Endothelial cell (in vitro differentiated cells): Measurements from ENCODE around the gene ZDHHC21. TPM values are rescaled to one million over a fixed set of nuclear protein-coding genes. Genes with fewer than 3 reads are reported as not detected.
A peak's percentile ranks its signal among the peaks of the same experiment; 100 is the strongest.
"Not testable (repeated sequence)": the region's sequence is repeated elsewhere in the genome, so short reads cannot be mapped to it uniquely, and the experiment has no call there.

Experiments used
- DNase-seq: peaks from one replicate; pipeline ENCODE4 v3.0.0; 2021; ENCODE audit warnings: low spot score
- H3K27ac Mint-ChIP-seq: one replicate; pipeline ENCODE4 v1.8.0; 2021; ENCODE audit warnings: mixed read lengths, inconsistent platforms; ENCODE audit not compliant: unreplicated experiment
- H3K27me3 Mint-ChIP-seq: one replicate; pipeline ENCODE4 v1.8.0; 2021; ENCODE audit warnings: mild to moderate bottlenecking, moderate library complexity, mixed read lengths, inconsistent platforms; ENCODE audit not compliant: unreplicated experiment
- H3K36me3 Mint-ChIP-seq: one replicate; pipeline ENCODE4 v1.8.0; 2021; ENCODE audit warnings: mild to moderate bottlenecking, low read depth, mixed read lengths, inconsistent platforms; ENCODE audit not compliant: unreplicated experiment
- H3K4me1 Mint-ChIP-seq: one replicate; pipeline ENCODE4 v1.8.0; 2021; ENCODE audit warnings: mild to moderate bottlenecking, mixed read lengths, inconsistent platforms; ENCODE audit not compliant: unreplicated experiment
- H3K4me3 Mint-ChIP-seq: one replicate; pipeline ENCODE4 v1.8.0; 2021; ENCODE audit warnings: mild to moderate bottlenecking, mixed read lengths, inconsistent platforms; ENCODE audit not compliant: unreplicated experiment
- H3K9me3 Mint-ChIP-seq: one replicate; pipeline ENCODE4 v1.8.0; 2021; ENCODE audit warnings: mixed read lengths, inconsistent platforms; ENCODE audit not compliant: unreplicated experiment
- total RNA-seq: library from RNA; stranded (reverse); fragmentation: NEBNext Ultra II Directional; extraction: Animal tissue kit (Norgen Biotek cat#: 25700); gene quantifications from one replicate; pipeline ENCODE4 v1.2.1, GENCODE V29; 2021; ENCODE audit not compliant: unreplicated experiment
- TF ChIP-seq, protein P1 (sequence below): fragments of 200-600 bp; sonication (generic); IDR thresholded peaks from one replicate; pipeline ENCODE4 v1.5.0; 2021; ENCODE audit warnings: antibody characterized with exemption; ENCODE audit not compliant: unreplicated experiment

Gene ZDHHC21
- total RNA-seq, 1 donor from 2014 or later = 16.5 TPM

DNA sequence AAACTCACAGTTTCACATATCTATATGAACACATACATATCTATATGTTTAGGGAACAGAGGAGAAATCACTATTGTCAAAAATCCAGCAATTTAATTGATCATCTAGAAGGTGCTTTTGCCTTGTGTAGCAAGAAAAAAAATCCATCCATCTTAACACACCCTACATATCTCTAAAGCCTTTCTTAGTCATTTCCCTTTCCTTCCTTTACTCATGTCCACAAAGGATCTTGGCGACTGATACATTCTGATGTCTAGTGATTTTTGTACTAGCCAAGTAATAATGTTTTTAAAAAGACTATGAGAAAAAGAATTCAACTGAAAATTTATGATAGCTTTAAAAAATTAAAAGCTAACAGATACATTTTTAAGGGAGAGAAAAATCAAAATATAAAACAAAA lies 22.5 kb downstream of the ZDHHC21 start:
- no peak overlapping the region for H3K27ac Mint-ChIP-seq
- no peak overlapping the region for H3K4me3 Mint-ChIP-seq
- H3K27me3 Mint-ChIP-seq = no peaks in the 10 kb centered on the region
- H3K9me3 Mint-ChIP-seq = no peaks in the 10 kb centered on the region
- no peak for DNase-seq
- H3K36me3 Mint-ChIP-seq = peaks cover 10% of the 10 kb centered on the region
- TF ChIP-seq, protein P1, sequence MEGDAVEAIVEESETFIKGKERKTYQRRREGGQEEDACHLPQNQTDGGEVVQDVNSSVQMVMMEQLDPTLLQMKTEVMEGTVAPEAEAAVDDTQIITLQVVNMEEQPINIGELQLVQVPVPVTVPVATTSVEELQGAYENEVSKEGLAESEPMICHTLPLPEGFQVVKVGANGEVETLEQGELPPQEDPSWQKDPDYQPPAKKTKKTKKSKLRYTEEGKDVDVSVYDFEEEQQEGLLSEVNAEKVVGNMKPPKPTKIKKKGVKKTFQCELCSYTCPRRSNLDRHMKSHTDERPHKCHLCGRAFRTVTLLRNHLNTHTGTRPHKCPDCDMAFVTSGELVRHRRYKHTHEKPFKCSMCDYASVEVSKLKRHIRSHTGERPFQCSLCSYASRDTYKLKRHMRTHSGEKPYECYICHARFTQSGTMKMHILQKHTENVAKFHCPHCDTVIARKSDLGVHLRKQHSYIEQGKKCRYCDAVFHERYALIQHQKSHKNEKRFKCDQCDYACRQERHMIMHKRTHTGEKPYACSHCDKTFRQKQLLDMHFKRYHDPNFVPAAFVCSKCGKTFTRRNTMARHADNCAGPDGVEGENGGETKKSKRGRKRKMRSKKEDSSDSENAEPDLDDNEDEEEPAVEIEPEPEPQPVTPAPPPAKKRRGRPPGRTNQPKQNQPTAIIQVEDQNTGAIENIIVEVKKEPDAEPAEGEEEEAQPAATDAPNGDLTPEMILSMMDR = no peak
- no peaks in the 10 kb centered on the region for H3K4me1 Mint-ChIP-seq

DNA sequence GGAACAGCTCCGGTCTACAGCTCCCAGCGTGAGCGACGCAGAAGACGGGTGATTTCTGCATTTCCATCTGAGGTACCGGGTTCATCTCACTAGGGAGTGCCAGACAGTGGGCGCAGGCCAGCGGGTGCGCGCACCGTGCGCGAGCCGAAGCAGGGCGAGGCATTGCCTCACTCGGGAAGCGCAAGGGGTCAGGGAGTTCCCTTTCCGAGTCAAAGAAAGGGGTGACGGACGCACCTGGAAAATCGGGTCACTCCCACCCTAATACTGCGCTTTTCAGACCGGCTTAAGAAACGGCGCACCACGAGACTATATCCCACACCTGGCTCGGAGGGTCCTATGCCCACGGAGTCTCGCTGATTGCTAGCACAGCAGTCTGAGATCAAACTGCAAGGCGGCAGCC lies 29.2 kb downstream of the ZDHHC21 start:
- H3K9me3 Mint-ChIP-seq, H3K36me3 Mint-ChIP-seq, H3K27ac Mint-ChIP-seq, H3K27me3 Mint-ChIP-seq, DNase-seq, H3K4me3 Mint-ChIP-seq: not testable (repeated sequence)
- peaks cover 16% of the 10 kb centered on the region for H3K4me1 Mint-ChIP-seq

- H3K27me3 Mint-ChIP-seq = no peaks in the 10 kb centered on the region
- no peaks in the 10 kb centered on the region for H3K36me3 Mint-ChIP-seq
- H3K4me1 Mint-ChIP-seq = peaks cover 21% of the 10 kb centered on the region
Observed at GRCh38 chr9:14662060-14662453, 31.2 kb downstream of the ZDHHC21 start.

DNA sequence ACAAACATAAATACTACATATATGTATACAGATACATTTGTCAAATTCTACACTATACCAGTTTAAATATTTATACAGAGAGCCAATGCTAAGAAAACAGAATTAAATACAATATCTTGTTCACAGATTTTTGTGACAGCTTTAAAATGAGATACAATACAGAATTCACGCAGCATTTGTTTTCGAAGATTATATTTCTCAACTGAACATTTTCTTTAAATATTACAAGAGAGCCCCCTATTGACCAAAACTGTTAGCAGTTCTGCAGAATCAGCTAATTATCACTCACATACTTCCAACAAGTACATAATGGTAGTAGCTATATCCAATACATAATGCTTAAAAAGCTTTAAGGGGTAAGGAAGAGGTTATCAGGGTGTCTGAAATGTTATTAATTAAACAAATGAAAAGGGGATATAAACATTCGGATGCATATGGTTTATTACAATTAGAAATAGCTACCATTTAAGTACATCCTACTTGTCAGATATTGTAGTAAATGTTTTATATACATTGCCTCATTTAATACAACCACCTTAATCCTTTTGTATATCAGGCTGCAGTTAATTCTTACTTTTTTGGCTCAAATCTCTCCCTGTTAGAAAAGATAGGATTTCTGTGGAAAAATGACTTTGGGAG lies 31.7 kb downstream of the ZDHHC21 start:
- H3K36me3 Mint-ChIP-seq = peaks cover 4% of the 10 kb centered on the region
- no peak for DNase-seq
- H3K27ac Mint-ChIP-seq = no peak overlapping the region
- no peaks in the 10 kb centered on the region for H3K27me3 Mint-ChIP-seq
- peaks cover 21% of the 10 kb centered on the region for H3K4me1 Mint-ChIP-seq
- no peaks in the 10 kb centered on the region for H3K9me3 Mint-ChIP-seq
- TF ChIP-seq, protein P1 = peak; percentile 76
- H3K4me3 Mint-ChIP-seq = no peak overlapping the region

More at GRCh38 chr9:14662060-14662453, 31.2 kb downstream of the ZDHHC21 start:
- no peak for DNase-seq
- H3K9me3 Mint-ChIP-seq = no peaks in the 10 kb centered on the region
- no peak overlapping the region for H3K4me3 Mint-ChIP-seq
- TF ChIP-seq, protein P1 = no peak
- H3K27ac Mint-ChIP-seq = no peak overlapping the region

GRCh38 chr9:14660721-14661120 lies 32.5 kb downstream of the ZDHHC21 start:
- Mint-ChIP-seq H3K27ac (peak overlapping the region; percentile 58), H3K4me1 (peaks cover 21% of the 10 kb centered on the region), H3K4me3 (no peak overlapping the region), H3K9me3 (no peaks in the 10 kb centered on the region), H3K36me3 (peaks cover 10% of the 10 kb centered on the region), H3K27me3 (no peaks in the 10 kb centered on the region)
- TF ChIP-seq, protein P1 = no peak
- DNase-seq = no peak
